ENCODE data around the gene ZNF487.
"Not testable (repeated sequence)": the region's sequence is repeated elsewhere in the genome, so short reads cannot be mapped to it uniquely, and the experiment has no call there.

Gene ZNF487

GRCh38 chr10:43427166-43427825 lies 9.6 kb upstream of the ZNF487 start:
- no peak for TF ChIP-seq CTCF (IDR thresholded peaks at IDR 0.05; ENCODE audit: borderline replicate concordance, control extremely low read depth, extremely low read depth, insufficient read depth, missing control alignments)
- no peak for DNase-seq (ENCODE audit: low spot score)
- in situ Hi-C loops (cut with MboI; ENCODE audit: low sequenced_read_pairs, unreplicated experiment), result no loop called here

- DNase-seq (ENCODE audit: low spot score), result no peak
- in situ Hi-C loops (cut with MboI; ENCODE audit: low sequenced_read_pairs, unreplicated experiment), result no loop called here
- TF ChIP-seq CTCF (IDR thresholded peaks at IDR 0.05; ENCODE audit: borderline replicate concordance, control extremely low read depth, extremely low read depth, insufficient read depth, missing control alignments), result no peak
These were observed 5.8 kb upstream of the ZNF487 start for GRCh38 chr10:43430926-43431663.

GRCh38 chr10:43437141-43437870 lies 395 bp downstream of the ZNF487 start:
- TF ChIP-seq CTCF (IDR thresholded peaks at IDR 0.05; ENCODE audit: borderline replicate concordance, control extremely low read depth, extremely low read depth, insufficient read depth, missing control alignments), result no peak
- DNase-seq (ENCODE audit: low spot score), result peak; percentile 40
- in situ Hi-C loops (cut with MboI; ENCODE audit: low sequenced_read_pairs, unreplicated experiment), result no loop called here

GRCh38 chr10:43440463-43441134 lies 3.7 kb downstream of the ZNF487 start:
- TF ChIP-seq CTCF (IDR thresholded peaks at IDR 0.05; ENCODE audit: borderline replicate concordance, control extremely low read depth, extremely low read depth, insufficient read depth, missing control alignments), result no peak
- in situ Hi-C loops (cut with MboI; ENCODE audit: low sequenced_read_pairs, unreplicated experiment), result no loop called here
- no peak for DNase-seq (ENCODE audit: low spot score)

- DNase-seq (ENCODE audit: low spot score), result no peak
- in situ Hi-C loops (cut with MboI; ENCODE audit: low sequenced_read_pairs, unreplicated experiment), result no loop called here
- TF ChIP-seq CTCF (IDR thresholded peaks at IDR 0.05; ENCODE audit: borderline replicate concordance, control extremely low read depth, extremely low read depth, insufficient read depth, missing control alignments), result no peak
These were observed 7.4 kb downstream of the ZNF487 start for GRCh38 chr10:43444323-43444722.

GRCh38 chr10:43444897-43445466 lies 8.1 kb downstream of the ZNF487 start:
- no peak for DNase-seq (ENCODE audit: low spot score)
- no peak for TF ChIP-seq CTCF (IDR thresholded peaks at IDR 0.05; ENCODE audit: borderline replicate concordance, control extremely low read depth, extremely low read depth, insufficient read depth, missing control alignments)
- in situ Hi-C loops (cut with MboI; ENCODE audit: low sequenced_read_pairs, unreplicated experiment), result no loop called here

- DNase-seq (ENCODE audit: low spot score); in situ Hi-C loops (cut with MboI; ENCODE audit: low sequenced_read_pairs, unreplicated experiment): not testable (repeated sequence)
These were observed 9.5 kb downstream of the ZNF487 start for GRCh38 chr10:43446219-43447017.

Data from GM13976 (cell line).